HL-60/S4 treated with phorbol 12-myristate 13-acetate at 8.2 ng/mL for 4 days and 3 days (cell line): ENCODE results near the gene GRM4.

Experiments
- in situ Hi-C: fragments of 300-500 bp; cut with MboI; formaldehyde crosslinking; loops from 2 replicates; pipeline ENCODE4 v1.15.0; 2022; ENCODE audit warnings: low sequenced_read_pairs

Gene GRM4

GRCh38 chr6:34066772-34067770, 78.8 kb downstream of the GRM4 start:
- in situ Hi-C loops: no loop called here

- in situ Hi-C loops: no loop called here
Measured at GRCh38 chr6:34066218-34066571, 79.7 kb downstream of the GRM4 start.

GRCh38 chr6:34065466-34066217, 80.2 kb downstream of the GRM4 start:
- in situ Hi-C loops: no loop called here

GRCh38 chr6:34064675-34065074, 81.2 kb downstream of the GRM4 start:
- in situ Hi-C loops: no loop called here

- in situ Hi-C loops: no loop called here
Measured at GRCh38 chr6:34063651-34064050, 82.2 kb downstream of the GRM4 start.

GRCh38 chr6:34062815-34063214, 83.1 kb downstream of the GRM4 start:
- in situ Hi-C loops: no loop called here

- in situ Hi-C loops: no loop called here
Measured at GRCh38 chr6:34062156-34062555, 83.7 kb downstream of the GRM4 start.

- in situ Hi-C loops: no loop called here
Measured at GRCh38 chr6:34061348-34061747, 84.5 kb downstream of the GRM4 start.

GRCh38 chr6:34059914-34060313, 86.0 kb downstream of the GRM4 start:
- in situ Hi-C loops: no loop called here

- in situ Hi-C loops: no loop called here
Measured at GRCh38 chr6:34059136-34059731, 86.7 kb downstream of the GRM4 start.

GRCh38 chr6:34057790-34058189, 88.1 kb downstream of the GRM4 start:
- in situ Hi-C loops: no loop called here

- in situ Hi-C loops: no loop called here
Measured at GRCh38 chr6:34057191-34057590, 88.7 kb downstream of the GRM4 start.

- in situ Hi-C loops: no loop called here
Measured at GRCh38 chr6:34056305-34057108, 89.4 kb downstream of the GRM4 start.

GRCh38 chr6:34055223-34055933, 90.5 kb downstream of the GRM4 start:
- in situ Hi-C loops: no loop called here

GRCh38 chr6:34053721-34054120, 92.2 kb downstream of the GRM4 start:
- in situ Hi-C loops: no loop called here

- in situ Hi-C loops: no loop called here
Measured at GRCh38 chr6:34052918-34053608, 92.8 kb downstream of the GRM4 start.

- in situ Hi-C loops: no loop called here
Measured at GRCh38 chr6:34052071-34052825, 93.6 kb downstream of the GRM4 start.

GRCh38 chr6:34051331-34051919, 94.5 kb downstream of the GRM4 start:
- in situ Hi-C loops: no loop called here
